Left lung (tissue), 10 donors: ENCODE measurements around the gene ATL1. TPM values are rescaled to one million over a fixed set of nuclear protein-coding genes. Genes with fewer than 3 reads are reported as not detected.
"Not testable (repeated sequence)": the region's sequence is repeated elsewhere in the genome, so short reads cannot be mapped to it uniquely, and the experiment has no call there.

Experiments used
- ATAC-seq: fragments of 200-7000 bp; cut with Tn5 transposase; one replicate; pipeline ENCODE4 v1.9.1; 2020; ENCODE audit warnings: moderate library complexity
- DNase-seq, 4 donors: peaks; one replicate each; pipeline ENCODE4 v3.0.0-alpha.2; 2013 to 2020
- H3K27ac ChIP-seq, 2 donors: fragments of 200-600 bp; sonication (generic) in 1 of 2; one replicate each; pipeline versions ENCODE4 v1.5.0 to v1.8.0; 2020 to 2021
- H3K27me3 ChIP-seq, 2 donors: fragments of 200-600 bp; sonication (generic) in 1 of 2; one replicate each; pipeline versions ENCODE4 v1.5.0 to v1.8.0; 2020 to 2021
- H3K36me3 ChIP-seq, 2 donors: fragments of 200-600 bp; sonication (generic) in 1 of 2; one replicate each; pipeline versions ENCODE4 v1.5.0 to v1.8.0; 2020 to 2021
- H3K4me1 ChIP-seq, 2 donors: fragments of 200-600 bp; one replicate each; pipeline ENCODE4 v1.8.0; 2021
- H3K4me3 ChIP-seq, 2 donors: fragments of 200-600 bp; sonication (generic) in 1 of 2; one replicate each; pipeline versions ENCODE4 v1.5.0 to v1.8.0; 2020 to 2021; ENCODE audit warnings: mild to moderate bottlenecking in 1 of 2
- H3K9me3 ChIP-seq, 2 donors: fragments of 200-600 bp; sonication (generic) in 1 of 2; one replicate each; pipeline versions ENCODE4 v1.5.0 to v1.8.0; 2020 to 2021
- CTCF ChIP-seq, 2 donors: fragments of 200-600 bp; sonication (generic) in 1 of 2; IDR thresholded peaks; one replicate each; pipeline versions ENCODE4 v1.5.0 to v1.8.0; 2021; ENCODE audit warnings: antibody characterized with exemption in 2 of 2
- intact Hi-C, 2 donors: fragments of 100-400 bp; cut with DNase I; formaldehyde crosslinking; loops; one replicate each; pipeline versions ENCODE4 v1.11.2 to v1.14.2; 2022
- polyA plus RNA-seq, 6 donors: library from polyadenylated mRNA; unstranded; fragments of 120-200 nt; gene quantifications; one replicate each; pipeline ENCODE4 v1.2.1, GENCODE V29; 2013; ENCODE audit not compliant: insufficient read length in 6 of 6
- total RNA-seq, 2 donors: library from RNA; stranded (reverse); fragmentation: NEBNext Ultra II Directional; extraction: Animal tissue kit (Norgen Biotek cat#: 25700); gene quantifications; one replicate each; pipeline ENCODE4 v1.2.1, GENCODE V29; 2021
- donor health status: DM: no; HTN: yes; CAD: no.
- donor health status: DM: no; HTN: no; CAD: no.

The ATL1 gene
- total and polyA plus RNA-seq, 8 donors: 5.4 to 10.8 (median 7.7) TPM

GRCh38 chr14:50656776-50657175, 96.8 kb downstream of the ATL1 start:
- ATAC-seq (no peak), DNase-seq (no peak)
- Histone ChIP-seq H3K4me3 (no peak overlapping the region), H3K27me3 (no peaks in the 10 kb centered on the region), H3K4me1 (peaks cover 12 to 20% of the 10 kb centered on the region in 2 donors), H3K9me3 (no peaks in the 10 kb centered on the region), H3K36me3 (peaks cover 0 to 4% of the 10 kb centered on the region in 2 donors), H3K27ac (no peak overlapping the region)
- intact Hi-C loops: no loop called here
- TF ChIP-seq CTCF (IDR thresholded peaks at IDR 0.05): no peak

- H3K27me3 ChIP-seq: no peaks in the 10 kb centered on the region
- H3K9me3 ChIP-seq: no peaks in the 10 kb centered on the region
- H3K27ac ChIP-seq: peak overlapping the region; percentile 45 to 73
- DNase-seq: no peak
- H3K36me3 ChIP-seq: peaks cover 0 to 4% of the 10 kb centered on the region in 2 donors
- peak; percentile 31 for ATAC-seq
- intact Hi-C loops: no loop called here
- no peak overlapping the region for H3K4me3 ChIP-seq
- H3K4me1 ChIP-seq: peaks cover 12 to 20% of the 10 kb centered on the region in 2 donors
- no peak for TF ChIP-seq CTCF (IDR thresholded peaks at IDR 0.05)
Observed at GRCh38 chr14:50657753-50658152, 97.8 kb downstream of the ATL1 start.

GRCh38 chr14:50658203-50658602, 98.3 kb downstream of the ATL1 start:
- H3K4me3 ChIP-seq: no peak overlapping the region
- peaks cover 12 to 20% of the 10 kb centered on the region in 2 donors for H3K4me1 ChIP-seq
- no peaks in the 10 kb centered on the region for H3K27me3 ChIP-seq
- H3K36me3 ChIP-seq: peaks cover 0 to 4% of the 10 kb centered on the region in 2 donors
- DNase-seq (peak in 2 of 4 donors; percentile 45 to 56), ATAC-seq (peak; percentile 70)
- intact Hi-C loops: no loop called here
- TF ChIP-seq CTCF (IDR thresholded peaks at IDR 0.05): no peak
- H3K27ac ChIP-seq: peak overlapping the region; percentile 45 to 73
- H3K9me3 ChIP-seq: no peaks in the 10 kb centered on the region

- H3K36me3 ChIP-seq: peaks cover 0 to 7% of the 10 kb centered on the region in 2 donors
- intact Hi-C loops: no loop called here
- H3K27ac ChIP-seq: no peak overlapping the region
- ATAC-seq (no peak), DNase-seq (peak in 1 of 4 donors; percentile 26)
- no peak overlapping the region for H3K4me3 ChIP-seq
- no peak for TF ChIP-seq CTCF (IDR thresholded peaks at IDR 0.05)
- H3K9me3 ChIP-seq: no peaks in the 10 kb centered on the region
- H3K4me1 ChIP-seq: peaks cover 14 to 20% of the 10 kb centered on the region in 2 donors
- H3K27me3 ChIP-seq: no peaks in the 10 kb centered on the region
Observed at GRCh38 chr14:50659327-50659974, 99.5 kb downstream of the ATL1 start.

- peaks cover 0 to 31% of the 10 kb centered on the region in 2 donors for H3K4me1 ChIP-seq
- H3K27ac ChIP-seq, H3K4me3 ChIP-seq, H3K27me3 ChIP-seq, H3K36me3 ChIP-seq, H3K9me3 ChIP-seq, ATAC-seq, intact Hi-C loops, DNase-seq: not testable (repeated sequence)
Observed at GRCh38 chr14:50664579-50664978, 104.6 kb downstream of the ATL1 start.

GRCh38 chr14:50665300-50665699, 105.4 kb downstream of the ATL1 start:
- H3K4me1 ChIP-seq: peaks cover 0 to 31% of the 10 kb centered on the region in 2 donors
- intact Hi-C loops, ATAC-seq: not testable (repeated sequence)

More at GRCh38 chr14:50665300-50665699, 105.4 kb downstream of the ATL1 start:
- not testable (repeated sequence) for H3K4me3 ChIP-seq, H3K9me3 ChIP-seq, DNase-seq, H3K36me3 ChIP-seq, H3K27ac ChIP-seq, H3K27me3 ChIP-seq
